Midbrain (tissue), 1 donor: ENCODE data around the gene ZNF311.
"Not testable (repeated sequence)": the region's sequence is repeated elsewhere in the genome, so short reads cannot be mapped to it uniquely, and the experiment has no call there.

Source experiments
- DNase-seq: peaks from one replicate; lab custom pipeline; 2025; lab: John Stamatoyannopoulos, UW

The ZNF311 gene

GRCh38 chr6:28953585-28954258, 51.4 kb downstream of the ZNF311 start:
- DNase-seq, result no peak

- DNase-seq, result peak; percentile 51
Measured at GRCh38 chr6:28953039-28953584, 52.0 kb downstream of the ZNF311 start.

GRCh38 chr6:28949656-28950195, 55.4 kb downstream of the ZNF311 start:
- DNase-seq, result not testable (repeated sequence)

DNA sequence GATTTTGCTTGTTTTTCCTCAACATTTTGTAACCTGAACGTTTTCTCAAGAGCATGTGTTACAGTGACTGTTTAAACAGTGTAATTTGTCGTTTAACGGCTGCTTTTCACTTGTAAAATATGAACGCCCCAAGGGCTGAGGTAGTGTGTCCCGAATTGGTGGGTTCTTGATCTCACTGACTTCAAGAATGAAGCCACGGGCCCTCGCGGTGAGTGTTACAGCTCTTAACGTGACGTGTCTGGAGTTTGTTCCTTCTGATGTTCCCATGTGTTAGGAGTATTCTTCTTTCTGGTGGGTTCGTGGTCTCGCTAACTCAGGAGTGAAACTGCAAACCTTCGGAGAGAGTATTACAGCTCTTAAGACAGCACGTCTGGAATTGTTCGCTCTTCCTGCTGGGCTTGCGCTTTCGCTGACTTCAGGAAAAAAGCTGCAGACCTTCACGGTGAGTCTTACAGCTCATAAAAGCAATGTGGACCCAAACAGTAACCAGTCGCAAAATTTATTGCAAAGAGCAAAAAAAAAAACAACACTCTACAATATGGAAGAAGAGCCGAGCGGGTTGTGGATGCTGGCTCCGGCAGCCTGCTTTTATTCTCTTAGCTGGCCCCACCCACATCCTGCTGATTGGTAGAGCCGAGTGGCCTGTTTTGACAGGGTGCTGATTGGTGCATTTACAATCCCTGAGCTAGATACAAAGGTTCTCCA, 56.2 kb downstream of the ZNF311 start:
- DNase-seq, result no peak

DNA sequence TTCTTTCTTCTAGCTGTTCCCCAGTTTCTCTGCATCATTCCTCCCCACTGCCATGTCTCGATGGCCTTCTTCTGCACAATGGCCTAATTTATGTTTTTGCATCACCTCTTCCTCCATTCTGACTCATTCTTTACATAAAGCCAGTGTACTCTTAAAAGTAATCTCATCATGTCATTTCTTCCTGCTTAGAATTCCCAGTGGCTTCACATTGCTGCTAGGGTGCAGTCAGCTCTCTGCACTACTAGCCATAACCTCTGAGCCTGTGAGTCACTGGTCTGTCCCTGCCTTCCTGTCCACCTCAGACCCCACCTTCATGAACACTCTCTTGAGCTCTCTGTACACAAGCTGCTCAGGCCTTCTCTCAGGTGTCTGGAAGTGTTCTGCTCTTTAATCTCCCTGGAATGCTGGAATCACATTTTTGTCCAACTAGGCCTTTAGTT, 57.3 kb downstream of the ZNF311 start:
- DNase-seq, result no peak

DNA sequence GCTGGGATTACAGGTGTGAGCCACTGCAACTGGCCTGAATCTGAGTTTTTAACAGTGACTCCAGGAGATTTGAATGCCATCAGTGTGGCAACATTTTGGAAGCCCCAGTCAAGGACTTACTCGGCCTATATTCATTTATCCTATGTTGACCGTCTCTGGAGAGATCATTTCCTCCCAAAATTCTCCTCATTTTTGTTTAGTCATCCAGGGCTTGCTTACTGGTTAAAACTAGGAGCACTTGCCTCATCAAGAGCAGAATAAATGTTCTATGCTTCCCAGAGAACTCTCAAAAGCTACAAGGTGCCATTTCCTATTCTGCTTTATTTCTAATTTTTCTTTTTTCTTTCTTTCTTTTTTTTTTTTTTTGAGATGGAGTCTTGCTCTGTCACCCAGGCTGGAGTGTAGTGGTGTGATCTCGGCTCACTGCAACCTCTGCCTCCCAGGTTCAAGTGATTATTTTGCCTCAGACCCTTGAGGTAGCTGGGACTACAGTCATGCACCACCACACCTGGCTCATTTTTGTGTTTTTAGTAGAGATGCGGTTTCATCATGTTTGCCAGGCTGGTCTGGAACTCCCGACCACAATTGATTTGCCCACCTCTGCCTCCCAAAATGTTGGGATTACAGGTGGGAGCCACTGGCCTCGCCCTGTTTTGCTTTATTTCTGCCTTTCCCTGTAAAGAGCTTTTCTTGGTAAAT, 57.9 kb downstream of the ZNF311 start:
- DNase-seq, result no peak

- DNase-seq, result no peak
Measured at GRCh38 chr6:28945349-28945748, 59.8 kb downstream of the ZNF311 start.
